H9 (cell line): Measurements from ENCODE around the gene KANK4. TPM values are rescaled to one million over a fixed set of nuclear protein-coding genes. Genes with fewer than 3 reads are reported as not detected.

Experiments used
- DNase-seq: peaks from one replicate; pipeline ENCODE4 v3.0.0-alpha.2; 2017
- H2AFZ ChIP-seq: one replicate; pipeline ENCODE4 v1.6.1; 2013; ENCODE audit warnings: mild to moderate bottlenecking, low read length, control low read depth, moderate library complexity
- H2AK5ac ChIP-seq: 2 replicates; pipeline ENCODE4 v1.6.1; 2013; ENCODE audit warnings: low read length, control low read depth, mixed read lengths; ENCODE audit not compliant: insufficient read length
- H2BK120ac ChIP-seq: one replicate; pipeline ENCODE4 v1.6.1; 2013; ENCODE audit warnings: low read depth, mild to moderate bottlenecking, low read length, control low read depth, inconsistent platforms; ENCODE audit not compliant: poor library complexity, severe bottlenecking
- H2BK12ac ChIP-seq: 2 replicates; pipeline ENCODE4 v1.6.1; 2013; ENCODE audit warnings: low read length, control low read depth, mixed read lengths, low read depth; ENCODE audit not compliant: insufficient read length
- H2BK15ac ChIP-seq: 2 replicates; pipeline ENCODE4 v1.6.1; 2013; ENCODE audit warnings: low read depth, low read length, control low read depth
- H2BK20ac ChIP-seq: one replicate; pipeline ENCODE4 v1.6.1; 2013; ENCODE audit warnings: low read depth, mild to moderate bottlenecking, low read length, control low read depth, inconsistent platforms; ENCODE audit not compliant: poor library complexity, severe bottlenecking
- H2BK5ac ChIP-seq: 2 replicates; pipeline ENCODE4 v1.6.1; 2013; ENCODE audit warnings: low read length, control low read depth, mixed read lengths; ENCODE audit not compliant: insufficient read length
- H3K14ac ChIP-seq: 2 replicates; pipeline ENCODE4 v1.6.1; 2013; ENCODE audit warnings: low read length, control low read depth; ENCODE audit not compliant: insufficient read depth
- H3K18ac ChIP-seq: 2 replicates; pipeline ENCODE4 v1.6.1; 2013; ENCODE audit warnings: low read depth, mild to moderate bottlenecking, mixed read lengths, low read length, control low read depth; ENCODE audit not compliant: insufficient read length
- H3K23ac ChIP-seq: 2 replicates; pipeline ENCODE4 v1.6.1; 2013; ENCODE audit warnings: low read length, control low read depth, mixed read lengths, low read depth; ENCODE audit not compliant: insufficient read length
- H3K23me2 ChIP-seq: 2 replicates; pipeline ENCODE4 v1.6.1; 2013; ENCODE audit warnings: low read depth, mild to moderate bottlenecking, mixed read lengths, low read length, control low read depth; ENCODE audit not compliant: insufficient read length, poor library complexity, severe bottlenecking
- H3K27ac ChIP-seq: 2 replicates; pipeline ENCODE4 v1.5.1; 2013; ENCODE audit warnings: low read length, control low read depth, mixed read lengths, low read depth; ENCODE audit not compliant: insufficient read length
- H3K27me3 ChIP-seq: 2 replicates; pipeline ENCODE4 v1.6.1; 2013; ENCODE audit warnings: low read length, control low read depth, inconsistent platforms; ENCODE audit not compliant: insufficient read depth
- H3K4ac ChIP-seq: 2 replicates; pipeline ENCODE4 v1.6.1; 2013; ENCODE audit warnings: low read depth, mild to moderate bottlenecking, control low read depth, inconsistent platforms, low read length, moderate library complexity
- H3K4me1 ChIP-seq: 2 replicates; pipeline ENCODE4 v1.6.1; 2013; ENCODE audit warnings: low read length, control low read depth, inconsistent platforms; ENCODE audit not compliant: insufficient read depth
- H3K4me2 ChIP-seq: 2 replicates; pipeline ENCODE4 v1.6.1; 2013; ENCODE audit warnings: low read length, control low read depth, mixed read lengths; ENCODE audit not compliant: insufficient read length, insufficient read depth
- H3K56ac ChIP-seq: 2 replicates; pipeline ENCODE4 v1.6.1; 2013; ENCODE audit warnings: low read depth, mild to moderate bottlenecking, mixed read lengths, low read length, control low read depth; ENCODE audit not compliant: insufficient read length
- H3K79me1 ChIP-seq: 2 replicates; pipeline ENCODE4 v1.6.1; 2013; ENCODE audit warnings: low read depth, mild to moderate bottlenecking, moderate library complexity, low read length, control low read depth, inconsistent platforms; ENCODE audit not compliant: insufficient read depth, poor library complexity, severe bottlenecking
- H3K79me2 ChIP-seq: 2 replicates; pipeline ENCODE4 v1.6.1; 2013; ENCODE audit warnings: low read length, control low read depth, inconsistent platforms; ENCODE audit not compliant: insufficient read depth
- H3K9ac ChIP-seq: 2 replicates; pipeline ENCODE4 v1.6.1; 2013; ENCODE audit warnings: low read length, control low read depth, mixed read lengths; ENCODE audit not compliant: insufficient read length; ENCODE audit errors: extremely low read depth
- H3K9me3 ChIP-seq: one replicate; pipeline ENCODE4 v1.6.1; 2013; ENCODE audit warnings: low read depth, low read length, inconsistent platforms; ENCODE audit not compliant: control insufficient read depth
- H3T11ph ChIP-seq: one replicate; pipeline ENCODE4 v1.6.1; 2013; ENCODE audit warnings: mild to moderate bottlenecking, low read length, control low read depth, inconsistent platforms
- H4K20me1 ChIP-seq: one replicate; pipeline ENCODE4 v1.6.1; 2013; ENCODE audit not compliant: control insufficient read depth, insufficient read length, insufficient read depth
- H4K5ac ChIP-seq: 2 replicates; pipeline ENCODE4 v1.6.1; 2013; ENCODE audit warnings: low read depth, mild to moderate bottlenecking, mixed read lengths, low read length, control low read depth; ENCODE audit not compliant: insufficient read length
- H4K8ac ChIP-seq: replicated peaks from 2 replicates; pipeline ENCODE4 v1.6.1; 2013; ENCODE audit warnings: low read length, control low read depth, mixed read lengths, low read depth; ENCODE audit not compliant: insufficient read length
- H4K91ac ChIP-seq: 2 replicates; pipeline ENCODE4 v1.6.1; 2013; ENCODE audit warnings: low read depth, mild to moderate bottlenecking, moderate library complexity, mixed read lengths, low read length, control low read depth; ENCODE audit not compliant: insufficient read length
- H3K27ac Mint-ChIP-seq, 3 experiments: 2 replicates in 2 of 3; 3 replicates in 1 of 3; pipeline ENCODE4 v1.8.0; 2020 to 2021; ENCODE audit warnings: mixed read lengths in 3 of 3, mild to moderate bottlenecking in 1 of 3, moderate library complexity in 1 of 3
- H3K27me3 Mint-ChIP-seq: 2 replicates; pipeline ENCODE4 v1.8.0; 2021; ENCODE audit warnings: low read depth, mild to moderate bottlenecking, moderate library complexity, mixed read lengths
- H3K36me3 Mint-ChIP-seq, 3 experiments: 2 replicates in 2 of 3; 3 replicates in 1 of 3; pipeline ENCODE4 v1.8.0; 2020 to 2021; ENCODE audit warnings: low read depth in 3 of 3, mixed read lengths in 3 of 3; ENCODE audit not compliant: insufficient read depth in 1 of 3
- H3K4me1 Mint-ChIP-seq, 2 experiments: 2 replicates each; pipeline ENCODE4 v1.8.0; 2020; ENCODE audit warnings: mixed read lengths in 2 of 2
- H3K4me3 Mint-ChIP-seq, 2 experiments: 2 replicates in 1 of 2; 3 replicates in 1 of 2; pipeline ENCODE4 v1.8.0; 2020 to 2021; ENCODE audit warnings: mild to moderate bottlenecking in 2 of 2, mixed read lengths in 2 of 2, moderate library complexity in 1 of 2
- H3K9me3 Mint-ChIP-seq, 2 experiments: 2 replicates in 1 of 2; 3 replicates in 1 of 2; pipeline ENCODE4 v1.8.0; 2020; ENCODE audit warnings: mild to moderate bottlenecking in 2 of 2, mixed read lengths in 2 of 2, moderate library complexity in 1 of 2
- CTCF ChIP-seq: fragments of 200-600 bp; sonication (generic); conservative IDR thresholded peaks from 3 replicates; pipeline ENCODE4 v1.8.0; 2021; ENCODE audit warnings: antibody characterized with exemption, mild to moderate bottlenecking
- WGBS: extraction: QIAGEN DNeasy Blood & Tissue Kit; methylation state at CpG from one replicate; pipeline ENCODE4 v1.1.7; 2013; ENCODE audit warnings: missing lambda C conversion rate, low lambda C conversion rate, mixed read lengths; ENCODE audit not compliant: insufficient read length; ENCODE audit errors: extremely low coverage; 5-methylcytosine and 5-hydroxymethylcytosine counted together
- total RNA-seq: library from RNA; stranded (reverse); gene quantifications from 2 replicates; pipeline ENCODE4 v1.2.1, GENCODE V29; 2021

KANK4 gene
- total RNA-seq, 1 experiment from 2014 or later, result 0.15 TPM

DNA sequence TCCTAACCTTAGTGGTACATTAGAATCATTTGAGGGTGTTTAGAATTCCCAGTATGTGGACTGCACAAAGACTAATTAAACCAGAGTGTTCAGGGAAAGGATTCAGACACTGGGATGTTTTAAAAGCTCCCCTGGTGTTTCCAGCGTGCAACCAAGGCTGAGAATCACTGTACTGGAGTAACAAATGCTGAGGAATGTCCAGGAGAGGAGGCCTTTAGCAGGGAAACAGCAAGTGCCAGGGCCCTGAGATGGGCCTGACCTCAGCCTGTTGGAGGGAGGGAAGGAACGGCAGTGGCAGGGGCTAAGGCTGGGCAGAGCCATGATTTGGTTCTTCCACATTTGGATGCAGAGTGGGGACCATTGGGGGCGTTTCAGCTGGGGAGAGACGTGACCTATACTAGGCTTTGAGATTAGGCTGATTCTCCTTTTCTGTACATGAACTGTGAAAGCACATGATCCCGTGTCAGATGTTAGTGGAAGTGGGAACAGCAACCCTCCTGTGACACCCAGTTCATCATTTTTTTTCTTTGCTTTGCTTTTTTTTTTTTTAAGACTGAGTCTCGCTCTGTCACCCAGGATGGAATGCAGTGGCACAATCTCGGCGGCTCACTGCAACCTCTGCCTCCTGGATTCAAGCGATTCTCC, 49.3 kb downstream of the KANK4 start:
- H3K4ac ChIP-seq, result no peak overlapping the region
- H3K4me1 ChIP-seq, result no peaks in the 10 kb centered on the region; the same call in 1 of the 2 replicates
- H3K9me3 Mint-ChIP-seq, result no peaks in the 10 kb centered on the region; a peak in 1 of 5 replicates
- H2BK20ac ChIP-seq, result no peak overlapping the region
- no peaks in the 10 kb centered on the region for H4K20me1 ChIP-seq
- H3K23ac ChIP-seq, result no peak overlapping the region
- peaks cover 24 to 30% of the 10 kb centered on the region in 2 experiments for H3K4me1 Mint-ChIP-seq
- H2BK5ac ChIP-seq, result no peak overlapping the region
- no peaks in the 10 kb centered on the region for H3K9me3 ChIP-seq
- no peak overlapping the region for H4K91ac ChIP-seq
- no peak overlapping the region for H3K18ac ChIP-seq
- no CpG with 5 or more reads among the region's 9 CpGs for WGBS
- H2AK5ac ChIP-seq, result no peak overlapping the region
- H3K27ac ChIP-seq, result no peak overlapping the region
- H3K4me2 ChIP-seq, result no peak overlapping the region
- no peaks in the 10 kb centered on the region for H3K79me1 ChIP-seq
- DNase-seq, result no peak
- no peak overlapping the region for H3K14ac ChIP-seq
- no peak overlapping the region for H2BK120ac ChIP-seq
- H3K27me3 ChIP-seq, result no peaks in the 10 kb centered on the region
- no peak overlapping the region for H3T11ph ChIP-seq
- H4K5ac ChIP-seq, result no peak overlapping the region
- H4K8ac ChIP-seq, result no peak overlapping the region
- H3K27me3 Mint-ChIP-seq, result peaks cover 2% of the 10 kb centered on the region
- no peak for TF ChIP-seq CTCF
- H3K36me3 Mint-ChIP-seq, result no peaks in the 10 kb centered on the region; a peak in 1 of 7 replicates
- no peak overlapping the region for H3K4me3 Mint-ChIP-seq
- H2BK15ac ChIP-seq, result no peak overlapping the region
- H3K27ac Mint-ChIP-seq, result no peak overlapping the region
- no peaks in the 10 kb centered on the region for H3K79me2 ChIP-seq
- H3K23me2 ChIP-seq, result no peaks in the 10 kb centered on the region
- no peak overlapping the region for H3K56ac ChIP-seq
- no peak overlapping the region for H2BK12ac ChIP-seq
- H3K9ac ChIP-seq, result no peak overlapping the region
- no peak overlapping the region for H2AFZ ChIP-seq
